Urinary bladder (tissue), 4 donors: ENCODE data around the gene SPON1. TPM values are rescaled to one million over a fixed set of nuclear protein-coding genes. Genes with fewer than 3 reads are reported as not detected.
"Not testable (repeated sequence)": the region's sequence is repeated elsewhere in the genome, so short reads cannot be mapped to it uniquely, and the experiment has no call there.

Source experiments
- DNase-seq: peaks from one replicate; pipeline ENCODE4 v3.0.0-alpha.2; 2015; ENCODE audit errors: extremely low spot score
- H3K27ac ChIP-seq: one replicate; pipeline ENCODE4 v1.5.1; 2013; ENCODE audit warnings: low read depth, mild to moderate bottlenecking, moderate library complexity
- H3K36me3 ChIP-seq: one replicate; pipeline ENCODE4 v1.6.1; 2013; ENCODE audit warnings: mild to moderate bottlenecking, moderate library complexity; ENCODE audit not compliant: insufficient read depth
- H3K4me1 ChIP-seq: one replicate; pipeline ENCODE4 v1.6.1; 2013; ENCODE audit warnings: mild to moderate bottlenecking, moderate library complexity; ENCODE audit not compliant: insufficient read depth
- H3K4me3 ChIP-seq: one replicate; pipeline ENCODE4 v1.5.1; 2013; ENCODE audit warnings: low read depth, low read length
- WGBS: extraction: QIAGEN DNeasy Blood & Tissue Kit; methylation state at CpG from one replicate; pipeline ENCODE4 v1.1.7; 2013; 5-methylcytosine and 5-hydroxymethylcytosine counted together
- polyA plus RNA-seq: library from polyadenylated mRNA; stranded (reverse); fragments of 200-250 nt; gene quantifications from one replicate; pipeline ENCODE4 v1.2.3, GENCODE V29; 2013
- total RNA-seq: library from RNA; depleted of rRNA; stranded (reverse); fragments of >200 nt; gene quantifications from one replicate; pipeline ENCODE4 v1.2.3, GENCODE V29; 2014
- donor health status: healthy with polysubstance abuse.
- donor health status: healthy.

SPON1 gene
- total and polyA plus RNA-seq, 2 donors = 71.5 to 131 TPM

GRCh38 chr11:14015711-14016110 lies 53.2 kb downstream of the SPON1 start:
- H3K4me1 ChIP-seq = peaks cover 2% of the 10 kb centered on the region
- no peaks in the 10 kb centered on the region for H3K36me3 ChIP-seq
- H3K4me3 ChIP-seq = no peak overlapping the region
- WGBS = 66% methylated on average over 4 of the region's 4 CpGs
- no peak overlapping the region for H3K27ac ChIP-seq
- no peak for DNase-seq

GRCh38 chr11:14018441-14018840 lies 55.9 kb downstream of the SPON1 start:
- 76% methylated on average over 2 of the region's 2 CpGs for WGBS
- H3K4me3 ChIP-seq = no peak overlapping the region

GRCh38 chr11:14021738-14022137 lies 59.2 kb downstream of the SPON1 start:
- Histone ChIP-seq H3K36me3 (no peaks in the 10 kb centered on the region), H3K27ac (no peak overlapping the region), H3K4me3 (no peak overlapping the region), H3K4me1 (no peaks in the 10 kb centered on the region)
- no peak for DNase-seq
- 80% methylated on average over 4 of the region's 4 CpGs for WGBS

More at GRCh38 chr11:14018441-14018840, 55.9 kb downstream of the SPON1 start:
- DNase-seq = no peak
- Histone ChIP-seq H3K4me1 (no peaks in the 10 kb centered on the region), H3K27ac (no peak overlapping the region), H3K36me3 (no peaks in the 10 kb centered on the region)

GRCh38 chr11:14022251-14022650 lies 59.7 kb downstream of the SPON1 start:
- no peak overlapping the region for H3K4me3 ChIP-seq
- whole genome bisulfite sequencing = 56% methylated on average over 3 of the region's 3 CpGs
- no peak overlapping the region for H3K27ac ChIP-seq
- no peak for DNase-seq
- no peaks in the 10 kb centered on the region for H3K36me3 ChIP-seq
- no peaks in the 10 kb centered on the region for H3K4me1 ChIP-seq

- H3K27ac ChIP-seq = no peak overlapping the region
- no peaks in the 10 kb centered on the region for H3K36me3 ChIP-seq
- H3K4me3 ChIP-seq = no peak overlapping the region
- DNase-seq = no peak
- H3K4me1 ChIP-seq = no peaks in the 10 kb centered on the region
- WGBS = 81% methylated on average over 6 of the region's 6 CpGs
Observed at GRCh38 chr11:14022821-14023220, 60.3 kb downstream of the SPON1 start.

GRCh38 chr11:14026961-14027360 lies 64.4 kb downstream of the SPON1 start:
- Histone ChIP-seq H3K27ac (no peak overlapping the region), H3K4me1 (peaks cover 5% of the 10 kb centered on the region), H3K4me3 (no peak overlapping the region), H3K36me3 (no peaks in the 10 kb centered on the region)
- 30% methylated on average over 6 of the region's 6 CpGs for WGBS
- peak; percentile 28 for DNase-seq

GRCh38 chr11:14027525-14027924 lies 65.0 kb downstream of the SPON1 start:
- no peaks in the 10 kb centered on the region for H3K36me3 ChIP-seq
- DNase-seq = no peak
- H3K4me3 ChIP-seq = no peak overlapping the region
- 76% methylated on average over 1 of the region's 1 CpG for WGBS
- no peak overlapping the region for H3K27ac ChIP-seq
- H3K4me1 ChIP-seq = peaks cover 5% of the 10 kb centered on the region

GRCh38 chr11:14029440-14029839 lies 66.9 kb downstream of the SPON1 start:
- no peaks in the 10 kb centered on the region for H3K36me3 ChIP-seq
- no peak for DNase-seq
- 28% methylated on average over 4 of the region's 4 CpGs for WGBS
- no peak overlapping the region for H3K4me3 ChIP-seq
- peak overlapping the region; percentile 45 for H3K27ac ChIP-seq
- peaks cover 5% of the 10 kb centered on the region for H3K4me1 ChIP-seq

GRCh38 chr11:14029971-14030920 lies 67.7 kb downstream of the SPON1 start:
- Histone ChIP-seq H3K4me1 (peaks cover 5% of the 10 kb centered on the region), H3K4me3 (no peak overlapping the region), H3K27ac (peak overlapping the region; percentile 45), H3K36me3 (no peaks in the 10 kb centered on the region)
- peak; percentile 26 for DNase-seq
- WGBS = 24% methylated on average over 13 of the region's 13 CpGs

- not testable (repeated sequence) for H3K4me1 ChIP-seq, H3K36me3 ChIP-seq, H3K4me3 ChIP-seq, DNase-seq, H3K27ac ChIP-seq
- 94% methylated on average over 2 of the region's 2 CpGs for WGBS
Observed at GRCh38 chr11:14035526-14035925, 73.0 kb downstream of the SPON1 start.

GRCh38 chr11:14036469-14036868 lies 73.9 kb downstream of the SPON1 start:
- Histone ChIP-seq H3K4me3 (no peak overlapping the region), H3K27ac (no peak overlapping the region), H3K36me3 (no peaks in the 10 kb centered on the region), H3K4me1 (no peaks in the 10 kb centered on the region)
- WGBS = 79% methylated on average over 3 of the region's 3 CpGs
- no peak for DNase-seq

- no peak overlapping the region for H3K27ac ChIP-seq
- no peak for DNase-seq
Observed at GRCh38 chr11:14041040-14041439, 78.5 kb downstream of the SPON1 start.

GRCh38 chr11:14041565-14041964 lies 79.0 kb downstream of the SPON1 start:
- no peak for DNase-seq
- H3K4me3 ChIP-seq = no peak overlapping the region
- H3K4me1 ChIP-seq = no peaks in the 10 kb centered on the region
- 88% methylated on average over 4 of the region's 4 CpGs for WGBS
- no peak overlapping the region for H3K27ac ChIP-seq
- no peaks in the 10 kb centered on the region for H3K36me3 ChIP-seq

More at GRCh38 chr11:14041040-14041439, 78.5 kb downstream of the SPON1 start:
- 78% methylated on average over 4 of the region's 4 CpGs for WGBS
- H3K4me3 ChIP-seq = no peak overlapping the region
- H3K4me1 ChIP-seq = no peaks in the 10 kb centered on the region
- H3K36me3 ChIP-seq = no peaks in the 10 kb centered on the region

- H3K27ac ChIP-seq = no peak overlapping the region
- no peak overlapping the region for H3K4me3 ChIP-seq
- H3K4me1 ChIP-seq = no peaks in the 10 kb centered on the region
- DNase-seq = no peak
- no peaks in the 10 kb centered on the region for H3K36me3 ChIP-seq
- WGBS = 92% methylated on average over 4 of the region's 4 CpGs
Observed at GRCh38 chr11:14042686-14043465, 80.4 kb downstream of the SPON1 start.
